K562 (cell line): ENCODE data around the gene RASSF10. TPM values are rescaled to one million over a fixed set of nuclear protein-coding genes. Genes with fewer than 3 reads are reported as not detected.

Experiments
- ATF6 ChIP-seq: sonication (generic); formaldehyde crosslinking; IDR thresholded peaks from 2 replicates; pipeline ENCODE4 v1.4.0; 2020; ENCODE audit warnings: mild to moderate bottlenecking, missing genetic modification reagents
- CSDE1 ChIP-seq, 2 experiments: fragments of 450-650 bp; IDR thresholded peaks; 2 replicates each; pipeline ENCODE4 v1.6.1; 2016; ENCODE audit warnings: mild to moderate bottlenecking in 1 of 2
- DDX20 ChIP-seq: fragments of 450-650 bp; IDR thresholded peaks from 2 replicates; pipeline ENCODE4 v1.6.1; 2016; ENCODE audit warnings: missing genetic modification characterization, low read depth, mild to moderate bottlenecking, missing compliant biosample characterization, moderate library complexity
- EP300 ChIP-seq: IDR thresholded peaks from 2 replicates; pipeline ENCODE4 v1.6.1; 2012; ENCODE audit warnings: low read length, improper control_type of control experiment
- EWSR1 ChIP-seq: fragments of 450-650 bp; IDR thresholded peaks from 2 replicates; pipeline ENCODE4 v1.6.1; 2018; ENCODE audit warnings: borderline replicate concordance, mild to moderate bottlenecking, low read depth, moderate library complexity; ENCODE audit not compliant: partially characterized antibody
- FIP1L1 ChIP-seq: fragments of 200-400 bp; formaldehyde crosslinking; IDR thresholded peaks from 2 replicates; pipeline ENCODE4 v1.6.1; 2018; ENCODE audit warnings: mild to moderate bottlenecking, low read depth, low read length; ENCODE audit not compliant: poor library complexity, severe bottlenecking
- FOXK1 ChIP-seq: sonication (generic); formaldehyde crosslinking; IDR thresholded peaks from 2 replicates; pipeline ENCODE4 v1.8.0; 2022; ENCODE audit warnings: missing genetic modification reagents, mild to moderate bottlenecking, borderline replicate concordance
- MTA3 ChIP-seq: fragments of 450-650 bp; formaldehyde crosslinking; IDR thresholded peaks from 2 replicates; pipeline ENCODE4 v1.6.1; 2017; ENCODE audit warnings: mild to moderate bottlenecking, borderline replicate concordance
- NR1H2 ChIP-seq: sonication (generic); formaldehyde crosslinking; IDR thresholded peaks from 2 replicates; pipeline ENCODE4 v1.4.0; 2020; ENCODE audit warnings: mild to moderate bottlenecking, missing genetic modification reagents
- RCOR1 ChIP-seq, 2 experiments: IDR thresholded peaks; 2 replicates each; pipeline ENCODE4 v1.6.1; 2012; ENCODE audit warnings: low read depth in 2 of 2, low read length in 2 of 2, borderline replicate concordance in 1 of 2, improper control_type of control experiment in 1 of 2
- RUNX1 ChIP-seq: sonication (generic); IDR thresholded peaks from 2 replicates; pipeline ENCODE4 v1.6.1; 2016; ENCODE audit warnings: antibody characterized with exemption, low read depth
- SMAD2 ChIP-seq: fragments of 150-350 bp; IDR thresholded peaks from 2 replicates; pipeline ENCODE4 v1.6.1; 2014; ENCODE audit warnings: low read depth, mild to moderate bottlenecking, low read length
- SRSF7 ChIP-seq: fragments of 200-400 bp; formaldehyde crosslinking; optimal IDR thresholded peaks from 2 replicates; pipeline ENCODE3; 2017; ENCODE audit warnings: mild to moderate bottlenecking, low read depth, low read length
- TRIM24 ChIP-seq, 2 experiments: fragments of 450-650 bp; IDR thresholded peaks; 2 replicates each; pipeline ENCODE4 v1.6.1; 2016
- ZNF134 ChIP-seq: fragments of 250-450 bp; sonication (Bioruptor Pico); conservative IDR thresholded peaks from 2 replicates; pipeline ENCODE4 v1.4.0; 2020
- ZNF140 ChIP-seq: fragments of 250-450 bp; sonication (Bioruptor Pico); IDR thresholded peaks from 2 replicates; pipeline ENCODE4 v1.8.0; 2021; ENCODE audit warnings: moderate library complexity, mild to moderate bottlenecking, inconsistent platforms
- polyA plus RNA-seq, 8 experiments: library from polyadenylated mRNA; depleted of rRNA in 4 of 8; stranded (reverse) in 5 of 8; unstranded in 3 of 8; fragments of >200 nt; fragmentation: Nextera tagmentation in 2 of 8; fragmentation: Illumina TruSeq in 1 of 8; extraction: Ambion mirVana in 2 of 8; extraction: Trizol in 1 of 8; gene quantifications; 2 replicates each; pipeline versions ENCODE4 v1.2.1 to v1.2.3, GENCODE V29; 2011 to 2014; ENCODE audit warnings: inconsistent platforms in 1 of 8, missing spikeins in 1 of 8
- total RNA-seq, 7 experiments: library from RNA; depleted of rRNA in 6 of 7; stranded (reverse); fragments of >200 nt in 6 of 7; fragmentation: Illumina TruSeq in 2 of 7; extraction: Trizol in 2 of 7; gene quantifications; 2 replicates each; pipeline versions ENCODE4 v1.2.1 to v1.2.3, GENCODE V29; 2011 to 2021; ENCODE audit warnings: low replicate concordance in 1 of 7
- TF ChIP-seq, protein P1 (sequence below): sonication (generic); formaldehyde crosslinking; IDR thresholded peaks from 2 replicates; pipeline ENCODE4 v1.8.1; 2023; ENCODE audit warnings: mild to moderate bottlenecking, missing genetic modification reagents

Gene RASSF10
- total and polyA plus RNA-seq, 9 of the 15 experiments (the other 6 are each of a cell fraction or from before 2014, with no cell fraction given) = not detected

DNA sequence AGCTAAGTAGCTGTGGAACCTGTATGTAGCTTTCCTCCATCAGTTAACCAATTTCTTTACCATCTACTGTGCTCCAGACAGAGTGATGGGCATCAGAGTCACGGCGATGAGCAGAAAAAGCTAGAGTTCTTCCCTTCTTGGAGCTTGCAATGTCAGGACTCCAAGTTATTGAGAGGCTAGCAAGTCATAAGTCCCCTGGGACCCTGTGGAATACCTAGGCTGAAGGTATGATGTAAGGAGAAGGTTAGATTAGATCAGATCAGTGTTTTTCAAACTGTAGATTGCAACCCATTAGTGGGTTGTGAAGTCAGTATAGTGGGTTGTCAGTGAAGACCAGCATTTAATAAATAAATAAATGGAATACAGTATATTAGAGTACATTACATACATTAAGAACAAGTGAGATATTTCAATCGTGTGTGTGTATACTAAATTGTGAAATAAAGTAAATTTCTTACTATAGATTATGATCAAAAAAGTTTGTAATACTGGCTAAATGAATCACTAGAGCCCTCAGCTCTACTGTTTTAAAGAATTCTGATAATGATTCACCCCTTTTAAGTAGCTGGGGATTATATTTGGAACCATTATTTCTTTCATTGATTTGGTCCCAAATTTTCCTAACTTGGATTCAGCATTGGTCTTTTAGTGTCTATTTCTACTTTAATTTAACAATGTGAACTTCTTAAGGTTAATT lies 52.3 kb downstream of the RASSF10 start (continued):
- TF ChIP-seq FOXK1 (CRISPR knock-in tag) (no peak), ZNF134 (no peak), FIP1L1 (no peak), ATF6 (no peak), DDX20 (tag) (no peak), SMAD2 (no peak), TRIM24 (IDR thresholded peaks at IDR 0.05) (no peak), MTA3 (no peak), ZNF140 (CRISPR knock-in tag) (no peak), EWSR1 (no peak), SRSF7 (no peak), NR1H2 (CRISPR knock-in tag) (no peak), RCOR1 (IDR thresholded peaks at IDR 0.05; ENCODE audit: borderline replicate concordance in 1 of 2, low read depth in 2 of 2, low read length in 2 of 2) (no peak), EP300 (no peak), RUNX1 (no peak), CSDE1 (IDR thresholded peaks at IDR 0.05) (no peak)
- TF ChIP-seq, protein P1, sequence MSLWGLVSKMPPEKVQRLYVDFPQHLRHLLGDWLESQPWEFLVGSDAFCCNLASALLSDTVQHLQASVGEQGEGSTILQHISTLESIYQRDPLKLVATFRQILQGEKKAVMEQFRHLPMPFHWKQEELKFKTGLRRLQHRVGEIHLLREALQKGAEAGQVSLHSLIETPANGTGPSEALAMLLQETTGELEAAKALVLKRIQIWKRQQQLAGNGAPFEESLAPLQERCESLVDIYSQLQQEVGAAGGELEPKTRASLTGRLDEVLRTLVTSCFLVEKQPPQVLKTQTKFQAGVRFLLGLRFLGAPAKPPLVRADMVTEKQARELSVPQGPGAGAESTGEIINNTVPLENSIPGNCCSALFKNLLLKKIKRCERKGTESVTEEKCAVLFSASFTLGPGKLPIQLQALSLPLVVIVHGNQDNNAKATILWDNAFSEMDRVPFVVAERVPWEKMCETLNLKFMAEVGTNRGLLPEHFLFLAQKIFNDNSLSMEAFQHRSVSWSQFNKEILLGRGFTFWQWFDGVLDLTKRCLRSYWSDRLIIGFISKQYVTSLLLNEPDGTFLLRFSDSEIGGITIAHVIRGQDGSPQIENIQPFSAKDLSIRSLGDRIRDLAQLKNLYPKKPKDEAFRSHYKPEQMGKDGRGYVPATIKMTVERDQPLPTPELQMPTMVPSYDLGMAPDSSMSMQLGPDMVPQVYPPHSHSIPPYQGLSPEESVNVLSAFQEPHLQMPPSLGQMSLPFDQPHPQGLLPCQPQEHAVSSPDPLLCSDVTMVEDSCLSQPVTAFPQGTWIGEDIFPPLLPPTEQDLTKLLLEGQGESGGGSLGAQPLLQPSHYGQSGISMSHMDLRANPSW (CRISPR knock-in tag) = no peak
